Fibroblast of lung (primary cell): Measurements from ENCODE around the gene SNAPIN. TPM values are rescaled to one million over a fixed set of nuclear protein-coding genes. Genes with fewer than 3 reads are reported as not detected.

ENCODE experiments used
- DNase-seq, 2 donors: peaks; one replicate each; pipeline versions ENCODE4 v3.0.0 to v3.0.0-alpha.2; 2010; ENCODE audit warnings: low read depth in 2 of 2
- H2AFZ ChIP-seq: 2 replicates; pipeline ENCODE4 v1.5.1; 2012; ENCODE audit warnings: low read length, control low read depth, inconsistent platforms
- H3K27ac ChIP-seq: 2 replicates; pipeline ENCODE4 v1.5.1; 2011; ENCODE audit warnings: low read length, control low read depth; ENCODE audit not compliant: insufficient read depth
- H3K27me3 ChIP-seq: 2 replicates; pipeline ENCODE4 v1.5.1; 2011; ENCODE audit warnings: mild to moderate bottlenecking, low read length; ENCODE audit not compliant: control insufficient read depth, insufficient read depth
- H3K36me3 ChIP-seq: 2 replicates; pipeline ENCODE4 v1.5.1; 2011; ENCODE audit warnings: low read length; ENCODE audit not compliant: control insufficient read depth, insufficient read depth
- H3K4me1 ChIP-seq: 2 replicates; pipeline ENCODE4 v1.5.1; 2011; ENCODE audit warnings: low read length; ENCODE audit not compliant: control insufficient read depth, insufficient read depth; ENCODE audit errors: extremely low read depth
- H3K4me2 ChIP-seq: 2 replicates; pipeline ENCODE4 v1.5.1; 2011; ENCODE audit warnings: low read length, control low read depth; ENCODE audit not compliant: insufficient read depth; ENCODE audit errors: extremely low read depth
- H3K4me3 ChIP-seq, 4 experiments: fragments of 200-600 bp in 1 of 4; sonication (generic) in 1 of 4; replicated peaks in 1 of 4; 2 replicates each; pipeline ENCODE4 v1.5.1; 2011 to 2016; ENCODE audit warnings: low read length in 4 of 4, low read depth in 3 of 4, mild to moderate bottlenecking in 3 of 4, control low read depth in 2 of 4, inconsistent platforms in 1 of 4, mixed read lengths in 1 of 4; ENCODE audit not compliant: insufficient read depth in 1 of 4; ENCODE audit errors: control extremely low read depth in 1 of 4
- H3K79me2 ChIP-seq: 2 replicates; pipeline ENCODE4 v1.5.1; 2012; ENCODE audit warnings: mild to moderate bottlenecking, low read length, inconsistent platforms; ENCODE audit not compliant: control insufficient read depth, insufficient read depth
- H3K9ac ChIP-seq: 2 replicates; pipeline ENCODE4 v1.5.1; 2011; ENCODE audit warnings: mild to moderate bottlenecking, low read length, control low read depth; ENCODE audit not compliant: insufficient read depth
- H3K9me3 ChIP-seq: 2 replicates; pipeline ENCODE4 v1.5.1; 2012; ENCODE audit warnings: low read depth, low read length; ENCODE audit not compliant: control insufficient read depth, insufficient read depth
- H4K20me1 ChIP-seq: 2 replicates; pipeline ENCODE4 v1.5.1; 2011; ENCODE audit warnings: low read length; ENCODE audit not compliant: control insufficient read depth, insufficient read depth; ENCODE audit errors: extremely low read depth
- EZH2 ChIP-seq: IDR thresholded peaks from 2 replicates; pipeline ENCODE4 v1.5.1; 2012; ENCODE audit warnings: low read length, control low read depth, mild to moderate bottlenecking; ENCODE audit errors: missing control alignments
- polyA plus RNA-seq, 2 donors: library from polyadenylated mRNA; depleted of rRNA in 1 of 2; stranded (reverse) in 1 of 2; unstranded in 1 of 2; fragments of >200 nt; gene quantifications; 2 replicates each; pipeline ENCODE4 v1.2.1, GENCODE V29; 2011 to 2012; ENCODE audit warnings: missing spikeins in 1 of 2
- total RNA-seq: library from RNA; depleted of rRNA; stranded (reverse); fragments of >200 nt; gene quantifications from 2 replicates; pipeline ENCODE4 v1.2.1, GENCODE V29; 2014
- TF ChIP-seq, protein P1 (sequence below), 2 donors: IDR thresholded peaks in 1 of 2; conservative IDR thresholded peaks in 1 of 2; 1 replicate in 1 of 2; 2 replicates in 1 of 2; pipeline ENCODE4 v1.5.1; 2011 to 2012; ENCODE audit warnings: low read length in 2 of 2, control low read depth in 1 of 2, inconsistent platforms in 1 of 2, low read depth in 1 of 2, mild to moderate bottlenecking in 1 of 2

SNAPIN gene
- total and polyA plus RNA-seq, 2 donors (not counting 1 experiment from before 2014, with no cell fraction given), result 56.8 to 76.5 TPM

DNA sequence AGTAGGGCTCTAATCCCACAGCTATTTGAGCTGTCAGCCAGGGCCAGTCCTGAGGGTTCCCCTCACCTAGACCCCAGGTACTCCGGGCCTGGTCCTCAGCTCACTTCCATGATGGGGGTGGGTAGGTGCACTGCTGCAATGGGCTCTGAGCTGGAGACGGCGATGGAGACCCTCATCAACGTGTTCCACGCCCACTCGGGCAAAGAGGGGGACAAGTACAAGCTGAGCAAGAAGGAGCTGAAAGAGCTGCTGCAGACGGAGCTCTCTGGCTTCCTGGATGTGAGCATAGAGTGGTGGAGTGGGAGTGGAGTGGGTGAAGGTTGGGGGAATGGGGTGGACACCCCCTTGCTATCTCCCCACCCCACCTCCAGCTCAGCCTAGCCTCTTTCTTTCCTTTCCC, 28.1 kb upstream of the SNAPIN start:
- H3K36me3 ChIP-seq, result peaks cover 1% of the 10 kb centered on the region
- TF ChIP-seq, protein P1, sequence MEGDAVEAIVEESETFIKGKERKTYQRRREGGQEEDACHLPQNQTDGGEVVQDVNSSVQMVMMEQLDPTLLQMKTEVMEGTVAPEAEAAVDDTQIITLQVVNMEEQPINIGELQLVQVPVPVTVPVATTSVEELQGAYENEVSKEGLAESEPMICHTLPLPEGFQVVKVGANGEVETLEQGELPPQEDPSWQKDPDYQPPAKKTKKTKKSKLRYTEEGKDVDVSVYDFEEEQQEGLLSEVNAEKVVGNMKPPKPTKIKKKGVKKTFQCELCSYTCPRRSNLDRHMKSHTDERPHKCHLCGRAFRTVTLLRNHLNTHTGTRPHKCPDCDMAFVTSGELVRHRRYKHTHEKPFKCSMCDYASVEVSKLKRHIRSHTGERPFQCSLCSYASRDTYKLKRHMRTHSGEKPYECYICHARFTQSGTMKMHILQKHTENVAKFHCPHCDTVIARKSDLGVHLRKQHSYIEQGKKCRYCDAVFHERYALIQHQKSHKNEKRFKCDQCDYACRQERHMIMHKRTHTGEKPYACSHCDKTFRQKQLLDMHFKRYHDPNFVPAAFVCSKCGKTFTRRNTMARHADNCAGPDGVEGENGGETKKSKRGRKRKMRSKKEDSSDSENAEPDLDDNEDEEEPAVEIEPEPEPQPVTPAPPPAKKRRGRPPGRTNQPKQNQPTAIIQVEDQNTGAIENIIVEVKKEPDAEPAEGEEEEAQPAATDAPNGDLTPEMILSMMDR (conservative IDR thresholded peaks at IDR 0.05 in 1 of 2, IDR thresholded peaks at IDR 0.05 in 1 of 2; ENCODE audit: low read depth in 1 of 2, low read length in 2 of 2), result no peak
- TF ChIP-seq EZH2, result no peak
- H3K9me3 ChIP-seq, result no peaks in the 10 kb centered on the region
- H2AFZ ChIP-seq, result no peak overlapping the region
- no peak overlapping the region for H3K4me2 ChIP-seq
- no peaks in the 10 kb centered on the region for H3K27me3 ChIP-seq
- H3K4me3 ChIP-seq, result no peak overlapping the region
- H4K20me1 ChIP-seq, result no peaks in the 10 kb centered on the region
- no peak overlapping the region for H3K9ac ChIP-seq
- H3K4me1 ChIP-seq, result peaks cover 9% of the 10 kb centered on the region
- peaks cover 22% of the 10 kb centered on the region for H3K79me2 ChIP-seq
- no peak for DNase-seq
- H3K27ac ChIP-seq, result no peak overlapping the region

DNA sequence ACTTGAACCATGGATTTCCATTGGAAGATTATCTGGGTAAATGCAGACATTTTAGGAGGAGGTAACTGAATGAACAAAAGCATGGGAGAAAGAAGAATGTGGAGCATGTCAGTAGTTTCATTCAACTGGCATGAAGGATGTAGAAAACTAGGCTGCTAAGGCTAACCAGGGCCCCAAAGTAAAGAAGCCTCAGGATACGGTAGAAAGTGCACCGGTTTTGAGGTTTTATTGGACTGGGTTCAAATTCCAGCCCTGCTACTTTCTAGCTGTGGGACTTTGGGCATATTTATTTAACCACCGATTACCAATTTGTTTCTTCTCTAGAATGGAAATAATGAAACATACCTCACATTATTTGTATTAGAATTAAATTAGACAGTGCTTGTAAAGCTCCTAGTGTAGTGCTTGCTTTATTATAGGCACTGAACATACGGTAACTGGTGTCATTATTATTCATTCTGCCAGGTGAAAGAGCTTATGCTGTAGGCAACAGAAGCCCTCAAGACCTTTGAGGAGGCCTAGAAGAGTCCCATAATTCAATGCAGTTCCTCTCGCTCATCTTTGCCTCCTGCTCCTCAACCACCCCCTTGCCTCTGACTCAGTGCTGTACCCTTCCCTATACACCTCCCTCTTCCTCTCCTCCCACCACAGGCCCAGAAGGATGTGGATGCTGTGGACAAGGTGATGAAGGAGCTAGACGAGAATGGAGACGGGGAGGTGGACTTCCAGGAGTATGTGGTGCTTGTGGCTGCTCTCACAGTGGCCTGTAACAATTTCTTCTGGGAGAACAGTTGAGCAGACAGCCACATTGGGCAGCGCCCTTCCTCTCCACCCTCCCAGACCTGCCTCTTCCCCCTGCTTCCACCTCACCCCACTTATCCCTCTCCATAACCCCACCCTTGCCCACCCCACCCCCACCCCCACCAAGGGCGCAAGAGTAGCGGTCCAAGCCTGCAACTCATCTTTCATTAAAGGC, 27.2 kb upstream of the SNAPIN start:
- peak in 1 of 2 donors; percentile 44 for DNase-seq
- Histone ChIP-seq H3K4me1 (peaks cover 7% of the 10 kb centered on the region), H3K27ac (no peak overlapping the region), H3K9me3 (no peaks in the 10 kb centered on the region), H3K4me3 (no peak overlapping the region), H3K79me2 (peaks cover 24% of the 10 kb centered on the region), H4K20me1 (no peaks in the 10 kb centered on the region), H3K36me3 (no peaks in the 10 kb centered on the region), H3K9ac (no peak overlapping the region), H2AFZ (no peak overlapping the region), H3K4me2 (no peak overlapping the region), H3K27me3 (no peaks in the 10 kb centered on the region)
- no peak for TF ChIP-seq EZH2
- TF ChIP-seq, protein P1 (conservative IDR thresholded peaks at IDR 0.05 in 1 of 2, IDR thresholded peaks at IDR 0.05 in 1 of 2; ENCODE audit: low read depth in 1 of 2, low read length in 2 of 2), result no peak

DNA sequence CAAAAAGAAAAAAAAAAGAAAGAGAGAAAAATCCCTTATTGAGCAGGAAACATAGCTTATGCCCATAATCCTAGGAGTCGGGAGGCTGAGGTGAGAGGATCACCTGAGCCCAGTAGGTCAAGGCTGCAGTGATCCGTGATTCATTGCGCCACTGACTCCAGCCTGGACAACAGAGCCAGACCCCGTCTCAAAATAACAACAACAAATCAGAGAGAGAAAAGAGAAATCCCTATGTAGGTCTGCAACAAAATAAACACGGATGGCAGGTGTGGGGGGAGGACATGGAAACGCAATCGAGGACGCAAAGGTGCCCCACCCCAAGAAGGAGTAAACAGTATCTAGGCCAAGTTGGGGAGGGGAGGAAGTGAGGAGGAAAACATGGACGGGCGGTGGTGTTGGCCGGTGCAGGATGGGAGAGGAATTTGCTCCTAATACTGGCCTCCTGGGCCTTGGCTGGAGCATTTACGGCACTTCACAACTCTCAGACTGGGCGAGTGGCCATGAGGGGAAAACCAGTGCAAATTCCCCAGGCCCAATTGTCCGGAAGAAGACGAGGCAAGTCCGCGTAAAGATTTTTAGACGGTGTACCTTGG, 25.2 kb upstream of the SNAPIN start:
- Histone ChIP-seq H3K4me1 (peaks cover 7% of the 10 kb centered on the region), H3K36me3 (peaks cover 12% of the 10 kb centered on the region), H3K27me3 (no peaks in the 10 kb centered on the region), H3K9ac (no peak overlapping the region), H3K4me3 (peak overlapping the region; percentile 16 to 92 (median 44)), H3K27ac (peak overlapping the region; percentile 93), H3K9me3 (no peaks in the 10 kb centered on the region), H3K79me2 (peaks cover 32% of the 10 kb centered on the region), H2AFZ (peak overlapping the region; percentile 21), H3K4me2 (peak overlapping the region; percentile 91), H4K20me1 (no peaks in the 10 kb centered on the region)
- TF ChIP-seq, protein P1 (conservative IDR thresholded peaks at IDR 0.05 in 1 of 2, IDR thresholded peaks at IDR 0.05 in 1 of 2; ENCODE audit: low read depth in 1 of 2, low read length in 2 of 2), result no peak
- no peak for TF ChIP-seq EZH2
- DNase-seq, result no peak
